ENCODE measurements around the gene APMAP. TPM values are rescaled to one million over a fixed set of nuclear protein-coding genes. Genes with fewer than 3 reads are reported as not detected.

Gene APMAP
- total and polyA plus RNA-seq, 9 donors = 23.5 to 103 (median 45.8) TPM

GRCh38 chr20:24969186-24970029 lies 23.1 kb downstream of the APMAP start:
- Histone ChIP-seq H3K9me3 (no peaks in the 10 kb centered on the region), H3K4me3 (no peak overlapping the region), H3K36me3 (no peaks in the 10 kb centered on the region), H3K27ac (no peak overlapping the region), H3K4me1 (ENCODE audit: insufficient read depth) (no peaks in the 10 kb centered on the region), H3K27me3 (no peaks in the 10 kb centered on the region)
- intact Hi-C loops (cut with DNase I) = loop anchor here in 1 of 4 donors (5.0 kb wide), 1 partner anchor 177 kb away; no protein-coding TSS in a partner anchor
- DNase-seq = no peak
- no peak for TF ChIP-seq CTCF (IDR thresholded peaks at IDR 0.05)
- no peak for TF ChIP-seq POLR2A (IDR thresholded peaks at IDR 0.05)
- no peak for TF ChIP-seq EP300 (IDR thresholded peaks at IDR 0.05)
- 95 to 98% (median 97%) methylated on average over 19 of the region's 19 CpGs for WGBS, 3 donors

- Histone ChIP-seq H3K9me3 (no peaks in the 10 kb centered on the region), H3K4me1 (ENCODE audit: insufficient read depth) (no peaks in the 10 kb centered on the region), H3K4me3 (no peak overlapping the region), H3K27me3 (no peaks in the 10 kb centered on the region), H3K27ac (no peak overlapping the region), H3K36me3 (no peaks in the 10 kb centered on the region)
- 86 to 93% (median 91%) methylated on average over 5 of the region's 5 CpGs for WGBS, 3 donors
- TF ChIP-seq POLR2A (IDR thresholded peaks at IDR 0.05) = no peak
- no peak for TF ChIP-seq CTCF (IDR thresholded peaks at IDR 0.05)
- no peak for TF ChIP-seq EP300 (IDR thresholded peaks at IDR 0.05)
- intact Hi-C loops (cut with DNase I) = no loop called here
- DNase-seq = no peak
These were observed 24.2 kb downstream of the APMAP start for GRCh38 chr20:24968278-24968800.

GRCh38 chr20:24966317-24967012 lies 26.1 kb downstream of the APMAP start:
- no peak overlapping the region for H3K27ac ChIP-seq
- no peaks in the 10 kb centered on the region for H3K4me1 ChIP-seq (ENCODE audit: insufficient read depth)
- WGBS, 3 donors = 89 to 92% (median 91%) methylated on average over 15 of the region's 15 CpGs
- no peaks in the 10 kb centered on the region for H3K27me3 ChIP-seq
- intact Hi-C loops (cut with DNase I) = no loop called here
- no peaks in the 10 kb centered on the region for H3K9me3 ChIP-seq
- no peaks in the 10 kb centered on the region for H3K36me3 ChIP-seq
- H3K4me3 ChIP-seq = no peak overlapping the region
- DNase-seq = peak in 1 of 5 donors; percentile 3
- TF ChIP-seq POLR2A (IDR thresholded peaks at IDR 0.05) = no peak
- no peak for TF ChIP-seq CTCF (IDR thresholded peaks at IDR 0.05)
- no peak for TF ChIP-seq EP300 (IDR thresholded peaks at IDR 0.05)

- Histone ChIP-seq H3K4me3 (no peak overlapping the region), H3K4me1 (ENCODE audit: insufficient read depth) (no peaks in the 10 kb centered on the region), H3K27me3 (no peaks in the 10 kb centered on the region), H3K27ac (no peak overlapping the region), H3K36me3 (no peaks in the 10 kb centered on the region), H3K9me3 (no peaks in the 10 kb centered on the region)
- WGBS, 3 donors = 84 to 89% (median 89%) methylated on average over 7 of the region's 7 CpGs
- DNase-seq = peak in 2 of 5 donors; percentile 3 to 8
- TF ChIP-seq POLR2A (IDR thresholded peaks at IDR 0.05) (no peak), EP300 (IDR thresholded peaks at IDR 0.05) (no peak), CTCF (IDR thresholded peaks at IDR 0.05) (no peak)
- intact Hi-C loops (cut with DNase I) = no loop called here
These were observed 27.3 kb downstream of the APMAP start for GRCh38 chr20:24965065-24965919.

Data from ovary (tissue), 9 donors.